NCI-H526 treated with DMSO at 0.1 percent for 48 hours (cell line): ENCODE measurements around the gene LCE5A.
"Not testable (repeated sequence)": the region's sequence is repeated elsewhere in the genome, so short reads cannot be mapped to it uniquely, and the experiment has no call there.

ENCODE experiments used
- DNase-seq: peaks from one replicate; lab custom pipeline; 2025; lab: John Stamatoyannopoulos, UW

LCE5A gene

GRCh38 chr1:152516082-152516481, 5.5 kb downstream of the LCE5A start:
- DNase-seq = no peak

- DNase-seq = no peak
These were observed 6.7 kb downstream of the LCE5A start for GRCh38 chr1:152517237-152517811.

DNA sequence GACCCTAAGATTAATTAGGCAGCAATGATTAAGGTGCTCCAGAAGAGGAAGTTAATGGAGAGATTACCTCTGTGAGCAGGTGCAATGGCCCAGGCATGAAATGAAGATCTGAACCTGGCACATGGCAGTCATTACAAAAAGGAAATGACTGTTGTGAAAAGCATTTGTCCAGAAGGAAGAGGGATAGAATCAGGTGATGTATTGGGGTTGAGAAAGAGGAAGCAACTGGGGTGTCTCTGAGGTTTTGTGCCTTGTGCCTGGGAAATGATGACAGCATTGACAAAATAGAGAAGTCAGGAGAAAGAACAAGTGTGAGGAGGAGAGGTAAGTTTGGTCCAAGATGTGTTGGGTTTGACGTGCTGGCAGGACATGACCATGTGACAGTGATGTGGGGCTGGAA, 9.2 kb downstream of the LCE5A start:
- DNase-seq = no peak

GRCh38 chr1:152520561-152521090, 10.0 kb downstream of the LCE5A start:
- no peak for DNase-seq

DNA sequence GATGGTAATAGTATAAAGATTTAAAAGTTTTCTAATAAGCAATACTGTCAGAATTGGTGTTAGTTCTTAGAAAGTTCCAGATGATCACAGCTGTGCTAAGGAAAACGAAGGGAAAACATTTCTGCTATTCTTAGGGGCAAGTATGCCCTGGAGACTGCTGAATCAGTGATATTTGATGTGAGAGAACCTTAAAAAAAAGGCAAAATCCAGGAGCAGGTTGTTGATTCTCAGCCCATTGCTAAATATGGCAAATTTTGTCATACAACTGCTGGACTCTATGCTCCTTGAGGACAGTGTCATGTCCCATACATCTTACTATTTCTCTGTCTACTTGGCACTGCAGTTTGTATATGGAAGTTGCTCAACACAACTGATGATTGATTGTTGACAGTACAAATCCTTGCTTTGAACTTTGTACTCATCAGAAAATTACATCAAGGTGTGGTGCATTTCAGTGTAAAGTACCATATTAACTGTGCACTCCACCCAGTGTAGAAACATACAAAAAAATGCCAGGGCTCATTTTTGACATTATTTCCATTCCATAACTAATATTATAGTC, 14.6 kb downstream of the LCE5A start:
- DNase-seq = no peak

- no peak for DNase-seq
These were observed 22.8 kb downstream of the LCE5A start for GRCh38 chr1:152533327-152533938.

DNA sequence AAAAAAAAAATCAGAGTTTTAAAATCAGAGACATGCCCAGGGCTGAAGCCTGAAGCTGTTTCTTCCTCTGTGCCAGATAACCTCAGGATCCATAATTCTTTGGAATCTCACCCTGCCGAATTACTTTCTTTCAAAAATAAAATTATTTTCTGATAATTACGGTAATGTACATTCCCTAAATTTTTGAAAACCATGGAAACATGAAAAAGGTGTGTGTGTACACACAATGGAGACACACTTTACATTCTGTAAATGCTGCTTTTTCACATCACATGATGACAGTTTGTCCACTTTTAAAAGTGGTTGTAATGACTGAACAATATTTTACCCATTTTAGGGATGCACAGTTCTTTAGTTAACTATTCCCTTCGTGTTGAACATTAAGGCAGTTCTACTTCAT, 25.2 kb downstream of the LCE5A start:
- DNase-seq = no peak

DNA sequence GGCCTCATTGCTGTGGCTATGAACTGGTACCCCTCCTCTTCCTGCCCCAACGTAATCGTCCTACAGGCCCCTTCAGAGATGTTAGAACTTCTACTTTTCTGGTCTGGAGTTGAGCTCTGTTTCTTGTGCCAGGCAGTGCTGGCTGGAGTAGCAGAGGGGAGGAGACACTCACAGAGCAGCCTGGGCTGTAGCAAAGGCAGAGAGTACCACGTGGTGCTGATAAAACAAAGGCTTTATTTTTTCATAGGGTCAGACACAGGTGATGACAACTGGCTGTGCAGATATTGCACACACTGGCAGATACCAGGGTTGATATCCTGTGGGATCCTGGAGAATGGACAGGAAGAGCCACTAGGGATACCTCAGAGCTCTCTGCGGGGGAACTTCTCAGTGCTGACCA, 26.9 kb downstream of the LCE5A start:
- no peak for DNase-seq

DNA sequence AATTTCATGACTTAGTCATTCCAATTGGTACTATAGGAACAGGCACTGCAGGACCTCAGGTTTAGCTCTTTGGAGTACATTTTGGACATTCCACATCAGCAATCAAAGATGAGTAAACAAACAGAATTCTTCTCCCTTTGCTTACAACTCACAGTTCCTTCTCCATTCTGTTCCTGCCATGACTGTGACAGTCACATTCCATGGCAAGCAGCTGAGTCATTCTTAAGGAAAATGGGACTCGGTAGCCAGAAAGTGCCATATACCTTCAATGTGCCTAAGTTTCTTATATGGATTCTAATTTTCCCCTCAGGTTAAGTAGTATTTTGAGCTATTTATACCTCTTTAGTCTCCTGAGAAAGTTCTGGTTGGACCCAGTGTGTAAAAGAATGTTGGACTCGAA, 29.3 kb downstream of the LCE5A start:
- no peak for DNase-seq

DNA sequence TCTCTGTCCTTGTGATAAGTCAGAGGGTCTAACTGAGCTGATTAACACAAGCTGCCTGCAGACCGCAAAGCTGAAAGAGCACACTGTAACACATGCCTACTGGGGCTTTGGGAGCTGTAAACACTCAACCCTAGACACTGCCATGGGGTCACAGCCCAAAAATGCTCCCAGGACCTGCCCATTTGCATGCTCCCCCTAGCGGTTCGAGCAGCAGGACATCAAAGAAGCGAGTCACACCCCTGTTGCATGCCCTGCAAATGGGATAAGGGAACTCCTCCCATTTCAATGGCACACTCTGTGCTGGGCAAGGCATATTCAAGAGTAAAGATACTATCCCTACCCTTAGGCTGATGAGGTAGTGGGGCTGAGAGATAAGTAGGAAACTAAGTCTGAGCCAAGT, 33.2 kb downstream of the LCE5A start:
- no peak for DNase-seq

GRCh38 chr1:152546704-152547103, 36.1 kb downstream of the LCE5A start:
- DNase-seq = no peak

GRCh38 chr1:152548358-152548757, 37.8 kb downstream of the LCE5A start:
- not testable (repeated sequence) for DNase-seq
